HCT116 (cell line): ENCODE results near the gene PHF5A.

Source experiments
- CTCF ChIP-seq, 3 experiments: fragments of 200-600 bp in 1 of 3; sonication (generic) in 1 of 3; IDR thresholded peaks in 2 of 3; conservative IDR thresholded peaks in 1 of 3; 2 replicates each; pipeline ENCODE4 v1.5.1; 2012 to 2017; ENCODE audit warnings: low read depth in 2 of 3, low read length in 2 of 3, antibody characterized with exemption in 1 of 3, borderline replicate concordance in 1 of 3, control low read depth in 1 of 3, mild to moderate bottlenecking in 1 of 3, mixed read lengths in 1 of 3, mixed run types in 1 of 3, moderate library complexity in 1 of 3; ENCODE audit not compliant: insufficient read depth in 1 of 3
- EZH2 ChIP-seq: fragments of 200-600 bp; sonication (generic); IDR thresholded peaks from 2 replicates; pipeline ENCODE4 v1.6.1; 2017; ENCODE audit warnings: antibody characterized with exemption, mixed run types
- EZH2phosphoT487 ChIP-seq: fragments of 200-600 bp; IDR thresholded peaks from 2 replicates; pipeline ENCODE4 v1.6.1; 2018; ENCODE audit warnings: antibody characterized with exemption, borderline replicate concordance
- MAX ChIP-seq: IDR thresholded peaks from 2 replicates; pipeline ENCODE4 v1.6.1; 2012
- POLR2A ChIP-seq: IDR thresholded peaks from 2 replicates; pipeline ENCODE4 v1.7.0; 2011; ENCODE audit warnings: borderline replicate concordance; ENCODE audit not compliant: insufficient read depth, insufficient read length; ENCODE audit errors: extremely low read depth
- POLR2AphosphoS5 ChIP-seq: IDR thresholded peaks from 2 replicates; pipeline ENCODE4 v1.6.1; 2011; ENCODE audit warnings: mild to moderate bottlenecking, low read depth, low read length, moderate library complexity
- RAD21 ChIP-seq: IDR thresholded peaks from 2 replicates; pipeline ENCODE4 v1.6.1; 2012; ENCODE audit warnings: low read depth, mild to moderate bottlenecking
- REST ChIP-seq: IDR thresholded peaks from 2 replicates; pipeline ENCODE4 v1.6.1; 2012; ENCODE audit warnings: low read depth
- SRF ChIP-seq: IDR thresholded peaks from 2 replicates; pipeline ENCODE4 v1.6.1; 2012; ENCODE audit warnings: low read depth
- TCF7L2 ChIP-seq: IDR thresholded peaks from 2 replicates; pipeline ENCODE4 v1.7.0; 2011; ENCODE audit warnings: borderline replicate concordance, inconsistent platforms; ENCODE audit not compliant: insufficient read depth, insufficient read length; ENCODE audit errors: extremely low read depth
- ZBTB33 ChIP-seq: IDR thresholded peaks from 2 replicates; pipeline ENCODE4 v1.6.1; 2011; ENCODE audit warnings: mild to moderate bottlenecking, low read length, moderate library complexity; ENCODE audit not compliant: insufficient replicate concordance; ENCODE audit errors: extremely low read depth
- ZFX ChIP-seq: fragments of 450-650 bp; IDR thresholded peaks from 2 replicates; pipeline ENCODE4 v1.6.1; 2017
- ZNF274 ChIP-seq: fragments of 200-500 bp; sonication (Bioruptor generic); IDR thresholded peaks from 2 replicates; pipeline ENCODE4 v1.6.1; 2014; ENCODE audit warnings: mild to moderate bottlenecking, low read depth, low read length, inconsistent platforms

DNA sequence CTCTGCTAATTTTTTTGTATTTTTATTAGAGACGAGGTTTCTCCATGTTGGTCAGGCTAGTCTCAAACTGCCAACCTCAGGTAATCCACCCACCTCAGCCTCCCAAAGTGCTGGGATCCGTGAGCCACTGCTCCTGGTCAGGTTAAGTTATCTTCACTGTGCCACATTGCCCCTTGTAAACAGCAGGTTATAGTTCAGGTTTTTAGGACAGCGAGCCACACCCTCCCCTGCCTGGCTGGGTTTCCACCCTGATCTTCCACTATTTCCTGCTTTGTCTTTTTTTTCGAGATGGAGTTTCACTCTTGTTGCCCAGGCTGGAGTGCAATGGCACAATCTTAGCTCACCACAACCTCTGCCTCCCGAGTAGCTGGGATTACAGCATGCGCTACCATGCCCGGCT is 16.5 kb upstream of the PHF5A start:
- TF ChIP-seq EZH2phosphoT487: no peak
- TF ChIP-seq POLR2AphosphoS5: no peak
- no peak for TF ChIP-seq ZNF274
- TF ChIP-seq CTCF (IDR thresholded peaks at IDR 0.05 in 2 of 3, conservative IDR thresholded peaks at IDR 0.05 in 1 of 3; ENCODE audit: borderline replicate concordance in 1 of 3, insufficient read depth in 1 of 3, low read depth in 2 of 3, low read length in 2 of 3): no peak
- TF ChIP-seq POLR2A: no peak
- TF ChIP-seq MAX: no peak
- no peak for TF ChIP-seq ZFX
- TF ChIP-seq RAD21: no peak
- no peak for TF ChIP-seq REST
- TF ChIP-seq SRF: no peak
- no peak for TF ChIP-seq EZH2
- TF ChIP-seq ZBTB33: no peak
- no peak for TF ChIP-seq TCF7L2
